Measurements from ENCODE around the gene SMAD6.

GRCh38 chr15:66709884-66710283, 7.8 kb downstream of the SMAD6 start:
- TF ChIP-seq POLR2A (IDR thresholded peaks at IDR 0.05), result no peak
- no peak for TF ChIP-seq CTCF (IDR thresholded peaks at IDR 0.05)

Data from prostate gland (tissue), 2 donors.